TTC549 (cell line): ENCODE measurements around the gene PXK.
"Not testable (repeated sequence)": the region's sequence is repeated elsewhere in the genome, so short reads cannot be mapped to it uniquely, and the experiment has no call there.

ENCODE experiments used
- FAIRE-seq: peaks from 2 replicates; lab custom pipeline; 2012; peaks lifted over from hg19 to GRCh38; lab: Jason Lieb, UNC

The PXK gene

DNA sequence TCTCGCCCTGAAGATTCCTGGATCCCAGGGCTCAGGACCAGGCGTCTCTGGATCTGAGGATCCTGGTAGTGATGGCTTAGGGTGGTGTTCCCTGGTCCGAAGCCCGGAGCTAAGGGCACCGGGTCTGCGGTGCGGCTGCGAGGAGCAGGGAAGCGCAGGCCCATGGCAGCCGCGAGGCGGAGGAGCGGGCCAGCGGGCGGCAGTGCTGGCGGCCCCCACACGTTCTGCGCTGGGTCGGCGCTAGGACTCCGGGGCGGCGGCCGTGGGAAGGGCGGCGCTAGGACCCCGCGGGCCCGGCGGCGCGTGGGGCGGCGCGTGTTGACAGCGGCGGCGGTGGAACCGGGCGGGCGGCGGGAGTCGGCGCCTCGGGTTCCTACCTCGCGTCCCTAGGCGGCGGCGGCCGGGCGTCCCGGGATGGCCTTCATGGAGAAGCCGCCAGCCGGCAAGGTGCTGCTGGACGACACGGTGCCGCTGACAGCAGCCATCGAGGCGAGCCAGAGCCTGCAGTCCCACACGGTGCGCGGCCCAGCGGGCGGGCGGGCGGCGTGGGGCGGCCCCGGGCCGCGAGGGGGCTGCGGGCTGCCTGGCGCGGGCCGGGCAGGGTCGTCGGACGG, at the start of gene PXK:
Gene PXK, plus strand, starts transcription at position 318 of the 614 bp plus-strand sequence. Its CDS starts 97 bp downstream, at position 415.
- FAIRE-seq, result no peak

DNA sequence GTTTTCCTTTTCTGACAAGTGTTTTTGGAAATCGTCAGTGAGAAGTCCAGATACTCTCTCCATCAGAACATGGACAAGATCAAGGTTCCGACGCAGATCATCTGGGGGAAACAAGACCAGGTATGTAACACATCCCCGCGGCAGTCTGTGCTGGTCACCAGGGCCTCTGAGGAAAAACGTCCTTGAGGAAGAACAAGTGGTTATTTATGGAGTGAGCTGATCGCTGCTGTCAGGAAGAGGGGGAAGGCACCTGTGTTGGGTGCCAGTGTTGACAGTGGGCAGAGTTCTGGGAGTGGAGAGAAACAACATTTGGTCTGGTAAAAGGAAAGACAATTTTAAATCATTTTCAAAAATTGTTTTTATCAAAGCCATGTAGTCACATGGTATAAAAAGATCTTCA, 47.4 kb upstream of the PXK start:
- no peak for FAIRE-seq

- FAIRE-seq, result no peak
These were observed 45.3 kb upstream of the PXK start for GRCh38 chr3:58287354-58287753.

DNA sequence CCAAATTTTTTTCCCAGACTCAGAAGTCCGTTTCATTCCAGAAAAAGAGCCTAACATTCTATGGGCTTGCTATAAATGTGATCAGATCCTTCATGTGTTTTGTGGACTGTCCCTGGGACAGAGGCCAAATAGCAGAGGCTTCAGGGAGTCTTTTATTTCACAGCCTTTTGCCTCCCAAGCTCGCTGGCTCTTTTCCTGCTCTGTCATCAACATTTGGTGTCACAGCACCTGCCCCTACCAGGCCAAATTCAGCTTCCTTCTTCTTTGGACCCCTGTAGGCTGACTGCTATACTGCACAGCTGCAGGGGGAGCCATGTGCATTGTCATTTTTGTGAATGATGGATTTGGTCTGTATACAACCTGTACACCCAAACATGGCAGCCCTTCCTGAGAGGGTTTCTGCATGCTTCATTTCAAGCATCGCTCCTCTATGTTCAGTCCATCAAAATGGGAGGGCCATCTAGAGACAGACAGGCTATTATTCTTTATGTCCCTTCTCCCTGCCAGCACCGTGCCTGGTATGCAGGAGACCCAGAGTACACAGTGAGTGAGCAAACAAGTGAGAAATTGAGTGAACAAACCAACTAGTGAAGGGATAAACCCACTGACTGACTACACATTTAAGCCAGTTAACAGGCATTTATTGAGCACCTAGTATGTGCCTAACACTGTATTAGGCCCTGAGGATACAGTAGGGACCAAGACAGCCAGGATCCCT, 44.5 kb upstream of the PXK start:
- FAIRE-seq, result no peak

GRCh38 chr3:58288964-58289613, 43.6 kb upstream of the PXK start:
- not testable (repeated sequence) for FAIRE-seq

- FAIRE-seq, result not testable (repeated sequence)
These were observed 42.2 kb upstream of the PXK start for GRCh38 chr3:58290446-58290845.

DNA sequence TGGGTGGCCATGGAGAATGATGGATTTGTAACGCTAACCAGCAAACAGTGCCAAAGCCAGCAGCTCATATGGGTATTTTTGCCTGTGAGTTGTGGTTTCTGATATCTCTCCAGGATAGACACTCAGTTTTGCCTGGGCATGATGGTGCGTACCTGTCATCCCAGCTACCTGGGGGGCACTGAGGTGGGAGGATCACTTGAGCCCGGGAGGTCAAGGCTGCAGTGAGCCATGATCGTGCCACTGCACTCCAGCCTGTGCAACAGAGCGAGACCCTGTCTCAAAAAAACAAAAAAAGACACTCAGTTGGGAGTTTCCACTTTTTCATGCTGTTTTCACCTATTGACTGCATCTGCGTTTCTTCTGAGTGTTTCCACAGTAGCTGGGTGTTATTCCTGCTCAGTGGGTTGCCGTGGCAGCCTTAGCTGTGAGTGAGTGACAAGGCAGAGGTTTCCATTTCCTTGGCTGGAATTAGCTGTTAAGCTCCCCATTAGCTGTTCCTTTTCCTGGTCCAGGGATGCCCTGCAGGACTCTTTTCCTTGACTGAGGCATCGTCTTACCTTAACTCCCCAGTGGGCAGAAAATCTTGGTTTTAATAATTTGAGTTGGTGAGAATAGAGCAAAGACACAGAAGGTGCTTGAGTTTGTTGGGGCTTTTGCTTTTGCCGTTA, 40.9 kb upstream of the PXK start:
- no peak for FAIRE-seq

DNA sequence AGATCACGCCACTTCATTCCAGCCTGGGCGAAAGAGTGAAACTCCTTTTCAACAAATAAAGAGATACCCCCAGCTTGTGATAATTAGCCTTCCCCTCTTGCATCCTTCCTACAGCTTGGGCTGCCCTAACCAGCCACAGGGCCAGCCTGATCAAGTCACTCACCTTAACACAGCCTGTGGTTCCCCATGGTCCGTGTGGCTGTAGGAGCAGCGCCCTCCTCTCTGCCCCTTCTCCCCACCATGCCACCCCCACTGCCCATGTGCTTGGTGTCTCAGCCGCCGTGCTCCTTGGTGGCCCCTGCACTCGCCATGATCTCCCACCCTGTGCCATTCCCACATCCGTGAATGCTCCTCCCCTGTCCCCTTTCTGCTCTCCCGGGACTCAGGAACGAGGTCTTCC, 39.8 kb upstream of the PXK start:
- FAIRE-seq, result no peak

DNA sequence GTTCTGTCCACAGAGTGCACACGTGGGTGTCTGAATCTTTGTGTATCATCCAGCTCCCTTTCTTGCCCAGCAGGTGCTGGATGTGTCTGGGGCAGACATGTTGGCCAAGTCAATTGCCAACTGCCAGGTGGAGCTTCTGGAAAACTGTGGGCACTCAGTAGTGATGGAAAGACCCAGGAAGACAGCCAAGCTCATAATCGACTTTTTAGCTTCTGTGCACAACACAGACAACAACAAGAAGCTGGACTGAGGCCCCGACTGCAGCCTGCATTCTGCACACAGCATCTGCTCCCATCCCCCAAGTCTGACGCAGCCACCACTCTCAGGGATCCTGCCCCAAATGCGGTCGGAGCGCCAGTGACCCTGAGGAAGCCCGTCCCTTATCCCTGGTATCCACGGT, 39.2 kb upstream of the PXK start:
- FAIRE-seq, result no peak

GRCh38 chr3:58296269-58296668, 36.4 kb upstream of the PXK start:
- no peak for FAIRE-seq

- FAIRE-seq, result no peak
These were observed 35.8 kb upstream of the PXK start for GRCh38 chr3:58296843-58297242.

DNA sequence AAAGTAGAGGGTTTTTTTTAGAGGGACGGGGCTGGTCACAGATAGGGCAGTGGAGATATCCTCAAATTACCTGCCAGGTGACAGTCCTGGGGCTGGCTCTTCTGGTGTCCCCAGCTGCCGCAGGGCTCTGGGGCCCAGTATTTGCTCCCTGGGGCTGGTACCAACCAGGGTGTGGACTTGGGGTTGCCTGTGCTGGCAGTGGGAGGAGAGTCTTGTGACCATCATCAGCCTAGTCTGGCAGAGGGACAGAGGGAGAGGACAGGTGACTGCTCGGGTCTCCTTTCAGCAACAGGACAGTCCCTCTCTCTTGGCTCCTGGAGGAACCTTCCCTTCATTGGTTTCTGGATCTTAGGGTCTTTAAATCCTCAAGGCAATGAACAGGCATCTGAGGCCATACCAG, 34.5 kb upstream of the PXK start:
- FAIRE-seq, result no peak

- FAIRE-seq, result no peak
These were observed 33.6 kb upstream of the PXK start for GRCh38 chr3:58299075-58299474.

DNA sequence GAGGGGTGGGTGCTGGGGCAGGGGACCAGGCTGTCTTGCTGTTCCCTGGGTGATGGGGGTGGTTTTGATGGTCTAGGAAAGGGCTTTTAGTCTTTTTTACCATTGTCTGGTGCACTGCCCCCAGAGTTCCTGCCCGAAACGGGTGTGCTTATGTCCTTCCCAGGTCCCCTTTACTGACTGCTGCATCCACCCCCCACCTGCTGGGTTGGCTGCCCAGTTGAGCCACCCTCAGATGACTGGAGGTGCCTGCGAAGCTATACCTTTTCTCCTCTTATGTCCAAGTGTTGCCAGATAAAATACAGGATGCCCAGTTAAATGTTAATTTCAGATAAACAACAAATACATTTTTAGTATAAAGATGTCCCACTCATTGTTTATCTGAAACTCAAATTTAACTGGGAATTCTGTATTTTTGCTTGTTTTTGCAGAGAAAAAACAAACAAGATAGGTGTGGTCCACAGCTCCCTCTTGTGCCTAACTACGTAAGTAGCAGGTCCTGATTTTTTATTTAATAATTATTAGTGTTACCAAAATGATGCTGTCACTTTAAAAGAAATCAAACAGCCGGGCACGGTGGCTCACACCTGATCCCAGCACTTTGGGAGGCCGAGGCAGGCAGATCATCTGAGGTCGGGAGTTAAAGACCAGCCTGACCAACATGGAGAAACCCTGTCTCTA, 32.7 kb upstream of the PXK start:
- FAIRE-seq, result peak; percentile 65

DNA sequence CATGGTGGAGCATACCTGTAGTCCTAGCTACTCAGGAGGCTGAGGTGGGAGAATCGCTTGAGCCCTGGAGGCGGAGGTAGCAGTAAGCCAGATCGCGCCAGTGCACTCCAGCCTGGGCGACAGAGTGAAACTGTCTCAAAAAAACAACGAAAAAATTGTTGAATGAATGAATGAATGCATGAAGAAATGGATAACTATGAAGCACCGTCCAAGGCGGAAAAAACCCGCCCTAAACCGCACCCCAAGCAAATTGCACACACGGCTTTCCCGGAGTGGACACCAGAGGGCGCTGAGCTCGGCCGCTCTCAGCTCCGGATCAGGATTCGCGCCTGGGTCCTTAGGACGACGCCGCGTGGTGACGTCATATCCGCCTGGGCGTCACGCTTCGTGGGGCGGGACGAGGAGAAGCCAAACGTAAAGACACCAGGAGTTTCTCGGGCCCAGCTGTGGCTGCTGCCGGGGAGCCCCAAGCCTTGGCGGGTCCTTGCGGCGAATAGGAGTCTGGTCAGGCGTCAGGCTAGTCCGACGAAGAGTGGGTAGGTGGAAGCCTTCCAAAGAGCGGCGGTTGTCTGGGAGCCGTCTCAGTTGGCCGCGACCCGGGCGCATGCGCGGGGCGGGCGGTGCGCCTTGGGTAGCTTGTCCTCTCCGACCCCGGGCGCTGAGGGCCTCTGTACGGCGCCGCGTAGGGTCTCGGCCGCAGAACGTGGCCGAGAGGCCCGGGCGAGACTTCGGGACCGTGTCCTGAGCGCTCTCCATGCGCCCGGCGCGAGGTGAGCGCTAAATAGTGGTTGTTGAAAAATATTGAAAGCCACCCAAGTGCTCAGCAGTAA, 26.6 kb upstream of the PXK start, which contains the start of the genes HTD2 and RPP14:
Gene HTD2, plus strand, starts transcription at position 639 of the 830 bp plus-strand sequence. CDS start 11,094 bp downstream, outside the sequence.
Gene RPP14, plus strand, starts transcription at position 364 of the 830 bp plus-strand sequence. CDS start 4,085 bp downstream, outside the sequence.
- FAIRE-seq, result peak; percentile 62

GRCh38 chr3:58307639-58308215, 25.0 kb upstream of the PXK start:
- FAIRE-seq, result no peak

DNA sequence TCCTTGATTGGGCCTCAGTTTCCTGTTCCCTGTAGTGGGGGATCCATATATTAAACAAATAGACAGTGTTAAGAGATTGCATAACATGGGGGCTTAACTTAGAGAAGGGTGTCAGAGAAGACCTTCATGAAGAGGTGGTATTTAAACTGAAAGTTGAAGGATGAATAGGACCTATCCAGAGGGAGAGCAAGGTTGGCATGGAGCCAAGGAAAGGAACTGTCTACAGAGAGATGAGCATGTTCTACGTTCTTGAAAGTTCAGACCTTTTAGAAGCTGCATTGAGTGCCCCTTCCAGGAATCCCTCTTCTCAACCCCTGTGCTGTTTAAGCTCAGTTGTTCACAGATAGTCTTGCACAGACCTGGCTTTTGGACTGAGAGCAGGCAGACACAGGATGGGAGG, 24.0 kb upstream of the PXK start:
- FAIRE-seq, result no peak

DNA sequence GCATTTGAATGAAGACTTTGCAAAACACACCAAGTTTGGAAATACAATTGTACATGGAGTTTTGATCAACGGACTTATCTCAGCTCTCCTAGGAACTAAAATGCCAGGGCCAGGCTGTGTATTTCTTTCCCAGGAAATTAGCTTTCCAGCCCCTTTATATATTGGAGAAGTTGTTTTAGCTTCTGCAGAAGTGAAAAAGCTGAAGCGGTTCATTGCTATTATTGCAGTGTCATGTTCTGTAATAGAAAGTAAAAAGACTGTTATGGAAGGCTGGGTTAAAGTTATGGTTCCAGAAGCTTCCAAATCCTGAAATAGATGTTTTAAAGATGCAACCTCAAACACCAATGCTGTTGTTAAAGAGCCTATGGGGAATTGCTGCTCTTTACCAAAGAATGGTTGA, 14.9 kb upstream of the PXK start:
- FAIRE-seq, result no peak

DNA sequence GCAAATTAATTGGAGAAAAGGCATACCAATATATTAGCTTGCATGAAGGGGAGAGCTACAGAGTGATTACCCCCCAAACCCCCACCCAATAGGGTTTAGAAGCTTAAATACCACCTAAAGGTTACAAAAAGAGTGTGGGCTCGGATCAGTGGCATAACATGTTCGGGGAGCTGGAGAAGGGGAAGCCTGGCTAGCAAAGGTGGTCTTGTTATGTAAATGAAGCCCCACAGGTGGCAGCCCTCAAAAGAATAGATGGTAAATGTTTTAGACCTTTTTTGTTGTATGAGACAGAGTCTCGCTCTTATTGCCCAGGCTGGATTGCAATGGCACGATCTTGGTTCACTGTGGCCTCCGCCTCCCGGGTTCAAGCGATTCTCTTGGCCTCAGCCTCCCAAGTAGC, 10.9 kb upstream of the PXK start:
- FAIRE-seq, result no peak

DNA sequence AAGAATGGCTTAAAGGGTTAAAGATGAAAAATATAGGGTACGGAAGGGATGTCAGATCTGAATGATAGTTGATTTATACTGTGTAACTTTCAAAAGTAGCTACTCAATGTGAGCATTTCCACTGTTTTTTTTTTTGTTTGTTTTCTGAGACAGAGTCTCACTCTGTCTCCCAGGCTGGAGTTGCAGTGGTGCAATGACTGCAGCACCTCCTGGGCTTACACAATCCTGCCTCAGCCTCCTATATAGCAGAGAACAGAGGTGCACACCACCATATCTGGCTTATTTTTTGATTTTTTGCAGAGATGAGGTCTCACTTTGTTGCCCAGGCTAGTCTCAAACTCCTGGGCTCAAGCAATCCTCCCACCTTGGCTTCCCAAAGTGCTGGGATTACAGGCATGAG, 9.9 kb upstream of the PXK start:
- no peak for FAIRE-seq
